HepG2 (cell line): ENCODE data around the gene MGAT2. TPM values are rescaled to one million over a fixed set of nuclear protein-coding genes. Genes with fewer than 3 reads are reported as not detected.

Experiments used
- AKAP8 ChIP-seq: sonication (generic); formaldehyde crosslinking; IDR thresholded peaks from 2 replicates; pipeline ENCODE4 v1.5.1; 2020; ENCODE audit warnings: mild to moderate bottlenecking, missing genetic modification reagents
- CENPT ChIP-seq: sonication (generic); formaldehyde crosslinking; IDR thresholded peaks from 2 replicates; pipeline ENCODE4 v1.8.0; 2022; ENCODE audit warnings: low read depth, mild to moderate bottlenecking, moderate library complexity, missing genetic modification reagents
- MLLT10 ChIP-seq: sonication (generic); formaldehyde crosslinking; IDR thresholded peaks from 2 replicates; pipeline ENCODE4 v1.4.0; 2020; ENCODE audit warnings: missing genetic modification reagents
- NFATC3 ChIP-seq: sonication (generic); formaldehyde crosslinking; IDR thresholded peaks from 2 replicates; pipeline ENCODE4 v1.5.1; 2020; ENCODE audit warnings: mild to moderate bottlenecking, missing genetic modification reagents
- NONO ChIP-seq, 2 experiments: fragments of 450-650 bp in 1 of 2; sonication (generic) in 1 of 2; formaldehyde crosslinking in 1 of 2; IDR thresholded peaks in 1 of 2; conservative IDR thresholded peaks in 1 of 2; 2 replicates each; pipeline versions ENCODE4 v1.6.1 to v1.8.0; 2017 to 2022; ENCODE audit warnings: mild to moderate bottlenecking in 1 of 2, missing genetic modification reagents in 1 of 2, moderate library complexity in 1 of 2
- RBM22 ChIP-seq: fragments of 200-400 bp; formaldehyde crosslinking; optimal IDR thresholded peaks from 2 replicates; pipeline ENCODE3; 2017; ENCODE audit warnings: mild to moderate bottlenecking, low read length, moderate library complexity
- SOX5 ChIP-seq: IDR thresholded peaks from 2 replicates; pipeline ENCODE4 v1.6.1; 2016; ENCODE audit warnings: borderline replicate concordance
- TBX3 ChIP-seq: fragments of 450-650 bp; IDR thresholded peaks from 2 replicates; pipeline ENCODE4 v1.6.1; 2017; ENCODE audit warnings: antibody characterized with exemption, mild to moderate bottlenecking, inconsistent platforms, borderline replicate concordance
- TCF12 ChIP-seq, 2 experiments: fragments of 450-650 bp in 1 of 2; sonication (generic) in 1 of 2; formaldehyde crosslinking in 1 of 2; IDR thresholded peaks; 2 replicates each; pipeline versions ENCODE4 v1.6.1 to v1.8.0; 2017 to 2022; ENCODE audit warnings: antibody characterized with exemption in 1 of 2, mild to moderate bottlenecking in 1 of 2, missing genetic modification reagents in 1 of 2, moderate library complexity in 1 of 2
- THRA ChIP-seq: sonication (generic); formaldehyde crosslinking; IDR thresholded peaks from 2 replicates; pipeline ENCODE4 v1.4.0; 2020; ENCODE audit warnings: missing genetic modification reagents, borderline replicate concordance
- ZBTB26 ChIP-seq: IDR thresholded peaks from 2 replicates; pipeline ENCODE4 v1.6.1; 2016; ENCODE audit warnings: missing compliant biosample characterization, missing genetic modification reagents, borderline replicate concordance
- ZFY ChIP-seq: sonication (generic); formaldehyde crosslinking; IDR thresholded peaks from 2 replicates; pipeline ENCODE4 v1.4.0; 2020; ENCODE audit warnings: missing genetic modification reagents
- ZGPAT ChIP-seq: IDR thresholded peaks from 2 replicates; pipeline ENCODE4 v1.6.1; 2016; ENCODE audit warnings: mild to moderate bottlenecking
- ZNF280D ChIP-seq: sonication (generic); formaldehyde crosslinking; IDR thresholded peaks from 2 replicates; pipeline ENCODE4 v1.5.1; 2020; ENCODE audit warnings: mild to moderate bottlenecking, missing genetic modification reagents
- ZNF34 ChIP-seq: sonication (generic); formaldehyde crosslinking; IDR thresholded peaks from 2 replicates; pipeline ENCODE4 v1.4.0; 2020; ENCODE audit warnings: mild to moderate bottlenecking, missing genetic modification reagents, borderline replicate concordance
- ZNF670 ChIP-seq: sonication (generic); formaldehyde crosslinking; IDR thresholded peaks from 2 replicates; pipeline ENCODE4 v1.8.0; 2022; ENCODE audit warnings: mild to moderate bottlenecking, missing genetic modification reagents, borderline replicate concordance
- polyA plus RNA-seq, 8 experiments: library from polyadenylated mRNA; depleted of rRNA in 3 of 8; stranded (reverse) in 7 of 8; unstranded in 1 of 8; fragments of >200 nt; fragmentation: Illumina TruSeq in 4 of 8; extraction: Trizol in 4 of 8; gene quantifications; 2 replicates each; pipeline versions ENCODE4 v1.2.1 to v1.2.3, GENCODE V29; 2011 to 2016; ENCODE audit warnings: low read depth in 4 of 8, missing spikeins in 1 of 8, mixed read lengths in 1 of 8; ENCODE audit not compliant: insufficient read depth in 1 of 8
- total RNA-seq, 5 experiments: library from RNA; depleted of rRNA; stranded (reverse); fragments of >200 nt; fragmentation: Illumina TruSeq; extraction: Trizol; gene quantifications; 2 replicates each; pipeline ENCODE4 v1.2.3, GENCODE V29; 2016; ENCODE audit warnings: low read depth in 1 of 5
- TF ChIP-seq, protein P1 (sequence below): sonication (generic); formaldehyde crosslinking; IDR thresholded peaks from 2 replicates; pipeline ENCODE4 v1.8.0; 2022; ENCODE audit warnings: missing genetic modification reagents, mild to moderate bottlenecking, borderline replicate concordance
- TF ChIP-seq, protein P2 (sequence below): sonication (generic); formaldehyde crosslinking; IDR thresholded peaks from 2 replicates; pipeline ENCODE4 v1.4.0; 2020; ENCODE audit warnings: missing genetic modification reagents

The MGAT2 gene
- total and polyA plus RNA-seq, 2 of the 13 experiments (the other 11 are each of a cell fraction or from before 2014, with no cell fraction given): 12.9 to 51.9 TPM

GRCh38 chr14:49634547-49635334 is 14.1 kb downstream of the MGAT2 start, which contains the start of gene DNAAF2 (continued):
- TF ChIP-seq ZGPAT (CRISPR knock-in tag) (no peak; the same call in none of the 2 replicates), TBX3 (no peak), NFATC3 (CRISPR knock-in tag) (no peak), SOX5 (no peak), ZNF670 (0 out of 2 replicates have a peak, but pooled peaks have one; percentile 30), MLLT10 (CRISPR knock-in tag) (no peak), ZBTB26 (no peak; the same call in 1 of the 2 replicates), RBM22 (peak; percentile 20), NONO (IDR thresholded peaks at IDR 0.05) (no peak), NONO (CRISPR knock-in tag; conservative IDR thresholded peaks at IDR 0.05) (no peak), THRA (CRISPR knock-in tag) (no peak), TCF12 (IDR thresholded peaks at IDR 0.05) (no peak), TCF12 (CRISPR knock-in tag; IDR thresholded peaks at IDR 0.05) (no peak), CENPT (CRISPR knock-in tag) (peak; percentile 87; the same call in 1 of the 2 replicates), ZFY (CRISPR knock-in tag) (peak; percentile 36), ZNF34 (no peak), AKAP8 (CRISPR knock-in tag) (no peak), ZNF280D (CRISPR knock-in tag) (no peak)
- TF ChIP-seq, protein P1, sequence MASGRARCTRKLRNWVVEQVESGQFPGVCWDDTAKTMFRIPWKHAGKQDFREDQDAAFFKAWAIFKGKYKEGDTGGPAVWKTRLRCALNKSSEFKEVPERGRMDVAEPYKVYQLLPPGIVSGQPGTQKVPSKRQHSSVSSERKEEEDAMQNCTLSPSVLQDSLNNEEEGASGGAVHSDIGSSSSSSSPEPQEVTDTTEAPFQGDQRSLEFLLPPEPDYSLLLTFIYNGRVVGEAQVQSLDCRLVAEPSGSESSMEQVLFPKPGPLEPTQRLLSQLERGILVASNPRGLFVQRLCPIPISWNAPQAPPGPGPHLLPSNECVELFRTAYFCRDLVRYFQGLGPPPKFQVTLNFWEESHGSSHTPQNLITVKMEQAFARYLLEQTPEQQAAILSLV: peak; percentile 6; the same call in 1 of the 2 replicates
- TF ChIP-seq, protein P2, sequence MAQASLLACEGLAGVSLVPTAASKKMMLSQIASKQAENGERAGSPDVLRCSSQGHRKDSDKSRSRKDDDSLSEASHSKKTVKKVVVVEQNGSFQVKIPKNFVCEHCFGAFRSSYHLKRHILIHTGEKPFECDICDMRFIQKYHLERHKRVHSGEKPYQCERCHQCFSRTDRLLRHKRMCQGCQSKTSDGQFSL (CRISPR knock-in tag): no peak; the same call in 1 of the 2 replicates
